H9 (cell line): ENCODE data around the gene TMEM79. TPM values are rescaled to one million over a fixed set of nuclear protein-coding genes. Genes with fewer than 3 reads are reported as not detected.

Source experiments
- DNase-seq: peaks from one replicate; pipeline ENCODE4 v3.0.0-alpha.2; 2017
- H2AFZ ChIP-seq: one replicate; pipeline ENCODE4 v1.6.1; 2013; ENCODE audit warnings: mild to moderate bottlenecking, low read length, control low read depth, moderate library complexity
- H2AK5ac ChIP-seq: 2 replicates; pipeline ENCODE4 v1.6.1; 2013; ENCODE audit warnings: low read length, control low read depth, mixed read lengths; ENCODE audit not compliant: insufficient read length
- H2BK120ac ChIP-seq: one replicate; pipeline ENCODE4 v1.6.1; 2013; ENCODE audit warnings: low read depth, mild to moderate bottlenecking, low read length, control low read depth, inconsistent platforms; ENCODE audit not compliant: poor library complexity, severe bottlenecking
- H2BK12ac ChIP-seq: 2 replicates; pipeline ENCODE4 v1.6.1; 2013; ENCODE audit warnings: low read length, control low read depth, mixed read lengths, low read depth; ENCODE audit not compliant: insufficient read length
- H2BK15ac ChIP-seq: 2 replicates; pipeline ENCODE4 v1.6.1; 2013; ENCODE audit warnings: low read depth, low read length, control low read depth
- H2BK20ac ChIP-seq: one replicate; pipeline ENCODE4 v1.6.1; 2013; ENCODE audit warnings: low read depth, mild to moderate bottlenecking, low read length, control low read depth, inconsistent platforms; ENCODE audit not compliant: poor library complexity, severe bottlenecking
- H2BK5ac ChIP-seq: 2 replicates; pipeline ENCODE4 v1.6.1; 2013; ENCODE audit warnings: low read length, control low read depth, mixed read lengths; ENCODE audit not compliant: insufficient read length
- H3K14ac ChIP-seq: 2 replicates; pipeline ENCODE4 v1.6.1; 2013; ENCODE audit warnings: low read length, control low read depth; ENCODE audit not compliant: insufficient read depth
- H3K18ac ChIP-seq: 2 replicates; pipeline ENCODE4 v1.6.1; 2013; ENCODE audit warnings: low read depth, mild to moderate bottlenecking, mixed read lengths, low read length, control low read depth; ENCODE audit not compliant: insufficient read length
- H3K23ac ChIP-seq: 2 replicates; pipeline ENCODE4 v1.6.1; 2013; ENCODE audit warnings: low read length, control low read depth, mixed read lengths, low read depth; ENCODE audit not compliant: insufficient read length
- H3K23me2 ChIP-seq: 2 replicates; pipeline ENCODE4 v1.6.1; 2013; ENCODE audit warnings: low read depth, mild to moderate bottlenecking, mixed read lengths, low read length, control low read depth; ENCODE audit not compliant: insufficient read length, poor library complexity, severe bottlenecking
- H3K27ac ChIP-seq: 2 replicates; pipeline ENCODE4 v1.5.1; 2013; ENCODE audit warnings: low read length, control low read depth, mixed read lengths, low read depth; ENCODE audit not compliant: insufficient read length
- H3K27me3 ChIP-seq: 2 replicates; pipeline ENCODE4 v1.6.1; 2013; ENCODE audit warnings: low read length, control low read depth, inconsistent platforms; ENCODE audit not compliant: insufficient read depth
- H3K4ac ChIP-seq: 2 replicates; pipeline ENCODE4 v1.6.1; 2013; ENCODE audit warnings: low read depth, mild to moderate bottlenecking, control low read depth, inconsistent platforms, low read length, moderate library complexity
- H3K4me1 ChIP-seq: 2 replicates; pipeline ENCODE4 v1.6.1; 2013; ENCODE audit warnings: low read length, control low read depth, inconsistent platforms; ENCODE audit not compliant: insufficient read depth
- H3K4me2 ChIP-seq: 2 replicates; pipeline ENCODE4 v1.6.1; 2013; ENCODE audit warnings: low read length, control low read depth, mixed read lengths; ENCODE audit not compliant: insufficient read length, insufficient read depth
- H3K56ac ChIP-seq: 2 replicates; pipeline ENCODE4 v1.6.1; 2013; ENCODE audit warnings: low read depth, mild to moderate bottlenecking, mixed read lengths, low read length, control low read depth; ENCODE audit not compliant: insufficient read length
- H3K79me1 ChIP-seq: 2 replicates; pipeline ENCODE4 v1.6.1; 2013; ENCODE audit warnings: low read depth, mild to moderate bottlenecking, moderate library complexity, low read length, control low read depth, inconsistent platforms; ENCODE audit not compliant: insufficient read depth, poor library complexity, severe bottlenecking
- H3K79me2 ChIP-seq: 2 replicates; pipeline ENCODE4 v1.6.1; 2013; ENCODE audit warnings: low read length, control low read depth, inconsistent platforms; ENCODE audit not compliant: insufficient read depth
- H3K9ac ChIP-seq: 2 replicates; pipeline ENCODE4 v1.6.1; 2013; ENCODE audit warnings: low read length, control low read depth, mixed read lengths; ENCODE audit not compliant: insufficient read length; ENCODE audit errors: extremely low read depth
- H3K9me3 ChIP-seq: one replicate; pipeline ENCODE4 v1.6.1; 2013; ENCODE audit warnings: low read depth, low read length, inconsistent platforms; ENCODE audit not compliant: control insufficient read depth
- H3T11ph ChIP-seq: one replicate; pipeline ENCODE4 v1.6.1; 2013; ENCODE audit warnings: mild to moderate bottlenecking, low read length, control low read depth, inconsistent platforms
- H4K20me1 ChIP-seq: one replicate; pipeline ENCODE4 v1.6.1; 2013; ENCODE audit not compliant: control insufficient read depth, insufficient read length, insufficient read depth
- H4K5ac ChIP-seq: 2 replicates; pipeline ENCODE4 v1.6.1; 2013; ENCODE audit warnings: low read depth, mild to moderate bottlenecking, mixed read lengths, low read length, control low read depth; ENCODE audit not compliant: insufficient read length
- H4K8ac ChIP-seq: replicated peaks from 2 replicates; pipeline ENCODE4 v1.6.1; 2013; ENCODE audit warnings: low read length, control low read depth, mixed read lengths, low read depth; ENCODE audit not compliant: insufficient read length
- H4K91ac ChIP-seq: 2 replicates; pipeline ENCODE4 v1.6.1; 2013; ENCODE audit warnings: low read depth, mild to moderate bottlenecking, moderate library complexity, mixed read lengths, low read length, control low read depth; ENCODE audit not compliant: insufficient read length
- H3K27ac Mint-ChIP-seq, 3 experiments: 2 replicates in 2 of 3; 3 replicates in 1 of 3; pipeline ENCODE4 v1.8.0; 2020 to 2021; ENCODE audit warnings: mixed read lengths in 3 of 3, mild to moderate bottlenecking in 1 of 3, moderate library complexity in 1 of 3
- H3K27me3 Mint-ChIP-seq: 2 replicates; pipeline ENCODE4 v1.8.0; 2021; ENCODE audit warnings: low read depth, mild to moderate bottlenecking, moderate library complexity, mixed read lengths
- H3K36me3 Mint-ChIP-seq, 3 experiments: 2 replicates in 2 of 3; 3 replicates in 1 of 3; pipeline ENCODE4 v1.8.0; 2020 to 2021; ENCODE audit warnings: low read depth in 3 of 3, mixed read lengths in 3 of 3; ENCODE audit not compliant: insufficient read depth in 1 of 3
- H3K4me1 Mint-ChIP-seq, 2 experiments: 2 replicates each; pipeline ENCODE4 v1.8.0; 2020; ENCODE audit warnings: mixed read lengths in 2 of 2
- H3K4me3 Mint-ChIP-seq, 2 experiments: 2 replicates in 1 of 2; 3 replicates in 1 of 2; pipeline ENCODE4 v1.8.0; 2020 to 2021; ENCODE audit warnings: mild to moderate bottlenecking in 2 of 2, mixed read lengths in 2 of 2, moderate library complexity in 1 of 2
- H3K9me3 Mint-ChIP-seq, 2 experiments: 2 replicates in 1 of 2; 3 replicates in 1 of 2; pipeline ENCODE4 v1.8.0; 2020; ENCODE audit warnings: mild to moderate bottlenecking in 2 of 2, mixed read lengths in 2 of 2, moderate library complexity in 1 of 2
- CTCF ChIP-seq: fragments of 200-600 bp; sonication (generic); conservative IDR thresholded peaks from 3 replicates; pipeline ENCODE4 v1.8.0; 2021; ENCODE audit warnings: antibody characterized with exemption, mild to moderate bottlenecking
- WGBS: extraction: QIAGEN DNeasy Blood & Tissue Kit; methylation state at CpG from one replicate; pipeline ENCODE4 v1.1.7; 2013; ENCODE audit warnings: missing lambda C conversion rate, low lambda C conversion rate, mixed read lengths; ENCODE audit not compliant: insufficient read length; ENCODE audit errors: extremely low coverage; 5-methylcytosine and 5-hydroxymethylcytosine counted together
- total RNA-seq: library from RNA; stranded (reverse); gene quantifications from 2 replicates; pipeline ENCODE4 v1.2.1, GENCODE V29; 2021

TMEM79 gene
- total RNA-seq, 1 experiment from 2014 or later = 2.6 TPM

DNA sequence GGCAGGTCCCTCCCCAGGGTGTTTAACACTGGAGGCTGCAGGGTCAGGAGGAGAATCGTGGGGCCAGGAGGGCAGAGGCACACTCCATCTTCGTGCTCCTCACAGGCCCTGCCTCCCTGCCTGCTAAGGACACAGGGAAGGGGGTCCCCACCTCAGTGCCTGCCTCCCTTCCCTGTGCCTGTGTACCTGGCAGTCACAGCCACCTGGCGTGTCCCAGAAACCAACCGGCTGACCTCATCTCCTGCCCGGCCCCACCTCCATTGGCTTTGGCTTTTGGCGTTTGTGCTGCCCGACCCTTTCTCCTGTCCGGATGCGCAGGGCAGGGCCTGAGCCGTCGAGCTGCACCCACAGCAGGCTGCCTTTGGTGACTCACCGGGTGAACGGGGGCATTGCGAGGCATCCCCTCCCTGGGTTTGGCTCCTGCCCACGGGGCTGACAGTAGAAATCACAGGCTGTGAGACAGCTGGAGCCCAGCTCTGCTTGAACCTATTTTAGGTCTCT, 42.8 kb upstream of the TMEM79 start:
- Histone ChIP-seq H2AFZ (no peak overlapping the region), H2BK15ac (no peak overlapping the region), H3K9ac (no peak overlapping the region), H3K79me1 (no peaks in the 10 kb centered on the region), H4K8ac (no peak overlapping the region), H2BK120ac (no peak overlapping the region), H3K14ac (no peak overlapping the region), H3K27me3 (no peaks in the 10 kb centered on the region), H4K91ac (no peak overlapping the region), H2BK20ac (no peak overlapping the region), H3K79me2 (no peaks in the 10 kb centered on the region), H3K4ac (no peak overlapping the region), H3K23me2 (peaks cover 3% of the 10 kb centered on the region), H3K18ac (no peak overlapping the region), H3T11ph (no peak overlapping the region), H3K56ac (no peak overlapping the region), H4K20me1 (no peaks in the 10 kb centered on the region), H3K27ac (no peak overlapping the region), H2BK12ac (no peak overlapping the region), H3K9me3 (no peaks in the 10 kb centered on the region), H3K4me1 (no peaks in the 10 kb centered on the region), H4K5ac (no peak overlapping the region), H3K23ac (no peak overlapping the region), H2BK5ac (no peak overlapping the region), H3K4me2 (no peak overlapping the region), H2AK5ac (no peak overlapping the region)
- no peak for DNase-seq
- no CpG with 5 or more reads among the region's 15 CpGs for WGBS
- Mint-ChIP-seq H3K27ac (peak overlapping the region; percentile 23 to 80 (median 48); a peak in 3 of 7 replicates), H3K4me1 (peaks cover 2 to 3% of the 10 kb centered on the region in 2 experiments), H3K36me3 (peaks cover 14 to 39% (median 35%) of the 10 kb centered on the region in 3 experiments; a peak in 6 of 7 replicates), H3K27me3 (peaks cover 4% of the 10 kb centered on the region; the same call in 1 of the 2 replicates), H3K4me3 (no peak overlapping the region), H3K9me3 (no peaks in the 10 kb centered on the region)
- no peak for TF ChIP-seq CTCF
